ENCODE data around the gene MAPK8. TPM values are rescaled to one million over a fixed set of nuclear protein-coding genes. Genes with fewer than 3 reads are reported as not detected.

Gene MAPK8
- total and polyA plus RNA-seq, 8 donors, result 1.2 to 85.0 (median 22.3) TPM

DNA sequence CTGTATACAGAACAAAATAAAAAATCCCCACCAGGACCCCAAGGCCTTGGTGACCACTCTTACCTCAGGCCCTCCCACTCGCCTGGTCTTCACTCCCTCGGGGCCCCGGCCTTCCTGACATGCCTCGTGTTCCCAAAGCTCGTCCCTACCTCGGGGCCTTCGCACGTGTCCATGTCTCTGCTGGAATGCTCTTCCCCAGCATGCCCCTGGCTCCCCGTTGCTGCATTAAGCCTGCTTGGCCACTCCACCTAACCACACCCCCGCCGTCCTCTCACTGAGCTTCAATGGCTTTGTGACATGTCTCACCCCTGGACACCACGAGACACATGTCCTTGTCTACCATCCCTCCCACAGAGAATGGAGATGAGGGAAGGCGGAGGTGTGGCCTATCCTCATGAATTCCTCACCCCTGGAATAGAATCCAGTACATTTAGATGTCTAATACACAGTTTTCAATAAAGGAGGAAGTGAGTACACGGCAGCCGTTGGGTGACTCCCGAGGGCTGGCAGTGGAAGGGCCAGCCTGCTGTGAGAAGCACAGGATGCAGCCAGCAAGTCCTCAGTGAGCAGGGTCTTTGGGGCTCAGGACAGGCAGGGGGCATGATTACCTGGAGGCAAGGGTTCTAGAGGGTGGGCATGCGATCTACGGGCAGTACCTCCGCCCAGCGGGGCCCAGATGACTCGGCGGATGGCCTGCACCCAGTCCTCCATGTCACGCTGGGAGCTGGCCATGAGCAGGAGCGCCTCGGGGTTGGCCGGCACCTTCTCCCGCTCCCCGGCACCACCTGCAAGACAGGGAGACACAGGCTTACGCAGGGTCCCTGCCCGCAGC is 172.7 kb downstream of the MAPK8 start:
- H3K27me3 ChIP-seq, result peaks cover 0 to 8% (median 5%) of the 10 kb centered on the region in 3 donors
- intact Hi-C loops (cut with DNase I; ENCODE audit: low total_unique reads), result no loop called here
- peak in 1 of 2 donors; percentile 18 for DNase-seq
- H3K4me1 ChIP-seq, result no peaks in the 10 kb centered on the region
- H3K9me3 ChIP-seq, result no peaks in the 10 kb centered on the region
- H3K4me3 ChIP-seq, result no peak overlapping the region
- no peak for TF ChIP-seq EP300 (IDR thresholded peaks at IDR 0.05)
- TF ChIP-seq, protein P1, sequence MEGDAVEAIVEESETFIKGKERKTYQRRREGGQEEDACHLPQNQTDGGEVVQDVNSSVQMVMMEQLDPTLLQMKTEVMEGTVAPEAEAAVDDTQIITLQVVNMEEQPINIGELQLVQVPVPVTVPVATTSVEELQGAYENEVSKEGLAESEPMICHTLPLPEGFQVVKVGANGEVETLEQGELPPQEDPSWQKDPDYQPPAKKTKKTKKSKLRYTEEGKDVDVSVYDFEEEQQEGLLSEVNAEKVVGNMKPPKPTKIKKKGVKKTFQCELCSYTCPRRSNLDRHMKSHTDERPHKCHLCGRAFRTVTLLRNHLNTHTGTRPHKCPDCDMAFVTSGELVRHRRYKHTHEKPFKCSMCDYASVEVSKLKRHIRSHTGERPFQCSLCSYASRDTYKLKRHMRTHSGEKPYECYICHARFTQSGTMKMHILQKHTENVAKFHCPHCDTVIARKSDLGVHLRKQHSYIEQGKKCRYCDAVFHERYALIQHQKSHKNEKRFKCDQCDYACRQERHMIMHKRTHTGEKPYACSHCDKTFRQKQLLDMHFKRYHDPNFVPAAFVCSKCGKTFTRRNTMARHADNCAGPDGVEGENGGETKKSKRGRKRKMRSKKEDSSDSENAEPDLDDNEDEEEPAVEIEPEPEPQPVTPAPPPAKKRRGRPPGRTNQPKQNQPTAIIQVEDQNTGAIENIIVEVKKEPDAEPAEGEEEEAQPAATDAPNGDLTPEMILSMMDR (IDR thresholded peaks at IDR 0.05), result no peak
- TF ChIP-seq POLR2A (IDR thresholded peaks at IDR 0.05), result no peak
- no peak for TF ChIP-seq POLR2AphosphoS5 (IDR thresholded peaks at IDR 0.05)
- no peak overlapping the region for H3K27ac ChIP-seq
- WGBS, 5 donors, result 81 to 88% (median 83%) methylated on average over 23 to 30 of the region's 30 CpGs
- H3K36me3 ChIP-seq, result no peaks in the 10 kb centered on the region

DNA sequence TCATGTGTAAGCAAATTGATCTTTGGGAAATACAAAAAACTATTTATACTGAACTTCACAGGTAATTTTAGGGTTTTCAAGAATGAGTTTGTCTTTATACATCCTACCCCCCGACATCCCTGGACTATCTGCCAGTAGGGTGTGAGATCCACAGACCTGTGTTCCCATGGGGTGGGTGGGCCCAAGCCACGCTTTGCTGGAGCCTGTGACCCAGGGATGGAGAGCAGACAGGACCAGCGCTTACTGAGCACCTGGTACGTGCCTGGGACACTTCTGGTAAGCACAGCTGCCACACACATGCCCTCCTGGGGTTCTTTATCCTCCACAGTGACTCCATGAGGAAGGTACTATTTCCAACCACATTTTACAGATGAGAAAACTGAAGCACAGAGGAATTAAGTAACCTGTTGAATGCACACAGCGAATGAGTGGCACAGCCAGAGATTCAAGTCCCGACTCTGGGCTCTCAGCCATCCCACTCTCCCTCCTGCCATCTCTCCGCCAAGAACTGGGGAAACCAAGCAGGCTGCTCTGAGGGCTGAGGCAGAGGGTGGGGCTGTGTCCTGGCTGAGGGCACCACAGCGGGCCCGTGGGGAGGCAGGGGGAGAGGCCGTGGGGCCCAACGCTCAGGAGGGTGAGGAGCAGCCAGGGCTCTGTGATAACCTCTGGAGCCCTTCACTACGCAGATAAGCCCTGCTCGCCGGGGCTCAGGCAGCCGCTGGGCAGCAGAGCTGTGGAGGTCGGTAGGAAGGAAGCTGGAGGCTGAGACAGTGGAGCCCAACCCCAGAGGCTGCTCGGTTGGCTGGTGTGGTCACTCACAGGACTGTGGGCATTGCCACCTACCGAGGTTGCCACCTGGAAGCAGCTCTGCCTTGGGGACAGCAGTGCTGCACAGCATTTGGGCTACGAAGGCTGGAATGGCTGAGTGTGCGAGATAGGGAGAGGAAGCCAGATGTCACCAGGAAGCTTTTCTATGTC is 174.2 kb downstream of the MAPK8 start:
- Histone ChIP-seq H3K27ac (no peak overlapping the region), H3K4me3 (no peak overlapping the region), H3K36me3 (no peaks in the 10 kb centered on the region), H3K4me1 (no peaks in the 10 kb centered on the region), H3K9me3 (no peaks in the 10 kb centered on the region), H3K27me3 (peaks cover 0 to 8% (median 5%) of the 10 kb centered on the region in 3 donors)
- TF ChIP-seq EP300 (IDR thresholded peaks at IDR 0.05), result no peak
- no peak for TF ChIP-seq POLR2AphosphoS5 (IDR thresholded peaks at IDR 0.05)
- no peak for TF ChIP-seq POLR2A (IDR thresholded peaks at IDR 0.05)
- TF ChIP-seq, protein P1 (IDR thresholded peaks at IDR 0.05), result no peak
- intact Hi-C loops (cut with DNase I; ENCODE audit: low total_unique reads), result no loop called here
- WGBS, 5 donors, result 39 to 47% (median 42%) methylated on average over 15 to 20 of the region's 20 CpGs
- peak in 1 of 2 donors; percentile 24 for DNase-seq

DNA sequence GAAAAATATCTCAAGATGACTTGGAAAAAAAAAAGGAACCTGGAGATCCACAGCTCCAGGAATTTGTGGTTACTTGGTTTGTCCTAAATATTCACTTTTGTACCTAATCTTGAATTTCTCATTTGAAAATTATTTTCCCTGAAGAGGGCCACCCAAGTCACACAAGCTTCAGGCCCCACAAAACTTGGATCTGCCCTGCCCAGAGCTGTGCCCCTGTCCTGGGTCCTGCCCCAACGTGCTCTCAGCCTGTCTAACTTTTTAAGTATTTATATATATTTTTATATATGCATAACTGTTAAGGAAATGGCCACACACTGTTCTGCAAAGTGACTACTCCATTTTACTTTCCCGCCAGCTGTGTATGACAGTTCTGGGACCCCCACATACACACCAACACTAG is 174.9 kb downstream of the MAPK8 start:
- Histone ChIP-seq H3K27ac (no peak overlapping the region), H3K4me1 (no peaks in the 10 kb centered on the region), H3K9me3 (no peaks in the 10 kb centered on the region), H3K4me3 (no peak overlapping the region), H3K27me3 (peaks cover 0 to 8% (median 5%) of the 10 kb centered on the region in 3 donors), H3K36me3 (no peaks in the 10 kb centered on the region)
- TF ChIP-seq POLR2A (IDR thresholded peaks at IDR 0.05) (no peak), POLR2AphosphoS5 (IDR thresholded peaks at IDR 0.05) (no peak), EP300 (IDR thresholded peaks at IDR 0.05) (no peak)
- TF ChIP-seq, protein P1 (IDR thresholded peaks at IDR 0.05), result no peak
- peak in 1 of 2 donors; percentile 1 for DNase-seq
- 74 to 83% (median 81%) methylated on average over 2 of the region's 2 CpGs for WGBS, 5 donors
- intact Hi-C loops (cut with DNase I; ENCODE audit: low total_unique reads), result no loop called here

DNA sequence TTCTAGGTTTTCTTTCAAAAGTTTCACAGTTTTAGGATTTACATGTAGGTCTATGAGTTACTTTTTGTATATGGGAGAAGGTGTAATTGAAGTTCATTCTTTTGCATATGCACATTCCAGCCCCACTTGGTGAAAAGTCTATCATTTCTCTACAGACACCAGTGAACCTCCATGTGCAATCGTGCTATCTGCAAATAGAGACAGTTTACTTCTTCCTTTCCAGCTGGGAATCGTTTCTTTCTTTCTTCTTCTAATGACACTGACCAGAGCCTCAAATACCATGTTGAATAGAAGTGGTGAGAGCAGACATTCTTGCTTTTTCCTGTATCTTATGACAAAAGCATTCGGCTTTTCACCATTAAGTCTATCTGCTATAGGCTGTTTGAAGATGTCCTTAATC is 175.7 kb downstream of the MAPK8 start:
- intact Hi-C loops (cut with DNase I; ENCODE audit: low total_unique reads), result no loop called here
- WGBS, 5 donors, result 62 to 72% (median 65%) methylated on average over 3 of the region's 3 CpGs
- H3K4me1 ChIP-seq, result no peaks in the 10 kb centered on the region
- H3K4me3 ChIP-seq, result no peak overlapping the region
- H3K9me3 ChIP-seq, result no peaks in the 10 kb centered on the region
- H3K27ac ChIP-seq, result no peak overlapping the region
- peaks cover 0 to 8% (median 5%) of the 10 kb centered on the region in 3 donors for H3K27me3 ChIP-seq
- TF ChIP-seq, protein P1 (IDR thresholded peaks at IDR 0.05), result no peak
- TF ChIP-seq POLR2AphosphoS5 (IDR thresholded peaks at IDR 0.05) (no peak), EP300 (IDR thresholded peaks at IDR 0.05) (no peak), POLR2A (IDR thresholded peaks at IDR 0.05) (no peak)
- DNase-seq, result no peak
- H3K36me3 ChIP-seq, result no peaks in the 10 kb centered on the region
